Memory B cell (primary cell): ENCODE data around the gene IL25.

Experiments
- ATAC-seq: fragments of 150-1000 bp; cut with Tn5 transposase; 2 replicates; pipeline ENCODE4 v1.10.0; 2021; ENCODE audit warnings: low read depth, mild to moderate bottlenecking, moderate library complexity
- DNase-seq, 2 donors: peaks; one replicate each; pipeline ENCODE4 v3.0.0; 2022; ENCODE audit warnings: low spot score in 2 of 2
- H3K27ac Mint-ChIP-seq: one replicate; pipeline ENCODE4 v1.8.0; 2022; ENCODE audit warnings: mild to moderate bottlenecking, moderate library complexity, mixed read lengths
- H3K27me3 Mint-ChIP-seq: one replicate; pipeline ENCODE4 v1.8.0; 2022; ENCODE audit warnings: mixed read lengths
- H3K36me3 Mint-ChIP-seq: one replicate; pipeline ENCODE4 v1.8.0; 2022; ENCODE audit warnings: mild to moderate bottlenecking, mixed read lengths
- H3K4me1 Mint-ChIP-seq: one replicate; pipeline ENCODE4 v1.8.0; 2022; ENCODE audit warnings: mixed read lengths
- H3K4me3 Mint-ChIP-seq: one replicate; pipeline ENCODE4 v1.8.0; 2022; ENCODE audit warnings: mild to moderate bottlenecking, moderate library complexity, mixed read lengths
- H3K9me3 Mint-ChIP-seq: one replicate; pipeline ENCODE4 v1.8.0; 2022; ENCODE audit warnings: mixed read lengths

The IL25 gene

GRCh38 chr14:23347406-23348296 is 25.0 kb upstream of the IL25 start:
- Mint-ChIP-seq H3K27ac (no peak overlapping the region), H3K9me3 (no peaks in the 10 kb centered on the region), H3K4me1 (peaks cover 3% of the 10 kb centered on the region), H3K4me3 (no peak overlapping the region), H3K27me3 (peaks cover 22% of the 10 kb centered on the region), H3K36me3 (peaks cover 3% of the 10 kb centered on the region)
- DNase-seq (no peak), ATAC-seq (no peak)

GRCh38 chr14:23348297-23348655 is 24.3 kb upstream of the IL25 start:
- H3K27me3 Mint-ChIP-seq, result peaks cover 26% of the 10 kb centered on the region
- H3K4me3 Mint-ChIP-seq, result no peak overlapping the region
- no peak overlapping the region for H3K27ac Mint-ChIP-seq
- no peaks in the 10 kb centered on the region for H3K9me3 Mint-ChIP-seq
- peaks cover 7% of the 10 kb centered on the region for H3K4me1 Mint-ChIP-seq
- peaks cover 3% of the 10 kb centered on the region for H3K36me3 Mint-ChIP-seq
- ATAC-seq, result no peak
- no peak for DNase-seq

- H3K9me3 Mint-ChIP-seq, result no peaks in the 10 kb centered on the region
- H3K36me3 Mint-ChIP-seq, result peaks cover 3% of the 10 kb centered on the region
- DNase-seq (no peak), ATAC-seq (no peak)
- H3K27ac Mint-ChIP-seq, result no peak overlapping the region
- H3K4me3 Mint-ChIP-seq, result no peak overlapping the region
- H3K4me1 Mint-ChIP-seq, result peaks cover 7% of the 10 kb centered on the region
- peaks cover 36% of the 10 kb centered on the region for H3K27me3 Mint-ChIP-seq
Measured at GRCh38 chr14:23349156-23349845, 23.3 kb upstream of the IL25 start.

GRCh38 chr14:23351681-23352505 is 20.7 kb upstream of the IL25 start:
- no peak for DNase-seq
- Mint-ChIP-seq H3K36me3 (peaks cover 3% of the 10 kb centered on the region), H3K9me3 (no peaks in the 10 kb centered on the region), H3K4me3 (peak overlapping the region; percentile 44), H3K27me3 (peaks cover 44% of the 10 kb centered on the region), H3K4me1 (peaks cover 7% of the 10 kb centered on the region), H3K27ac (no peak overlapping the region)
- ATAC-seq, result peak; percentile 11

- peak; percentile 86 for ATAC-seq
- H3K4me1 Mint-ChIP-seq, result peaks cover 7% of the 10 kb centered on the region
- peaks cover 44% of the 10 kb centered on the region for H3K27me3 Mint-ChIP-seq
- peaks cover 3% of the 10 kb centered on the region for H3K36me3 Mint-ChIP-seq
- H3K4me3 Mint-ChIP-seq, result peak within 1 kb of the TSS; percentile 67
- no peaks in the 10 kb centered on the region for H3K9me3 Mint-ChIP-seq
- peak in 1 of 2 donors; percentile 30 for DNase-seq
- H3K27ac Mint-ChIP-seq, result no peak within 1 kb of the TSS
Measured at GRCh38 chr14:23352506-23353432, 19.8 kb upstream of the IL25 start, which contains the start of gene SLC22A17. TSS of gene SLC22A17 (minus strand) at chr14:23352887.

GRCh38 chr14:23353433-23353780 is 19.2 kb upstream of the IL25 start:
- no peak overlapping the region for H3K27ac Mint-ChIP-seq
- no peaks in the 10 kb centered on the region for H3K9me3 Mint-ChIP-seq
- DNase-seq (no peak), ATAC-seq (no peak)
- H3K4me3 Mint-ChIP-seq, result peak overlapping the region; percentile 67
- H3K27me3 Mint-ChIP-seq, result peaks cover 44% of the 10 kb centered on the region
- peaks cover 3% of the 10 kb centered on the region for H3K36me3 Mint-ChIP-seq
- H3K4me1 Mint-ChIP-seq, result peaks cover 7% of the 10 kb centered on the region

GRCh38 chr14:23354990-23355389 is 17.6 kb upstream of the IL25 start:
- H3K27ac Mint-ChIP-seq, result no peak overlapping the region
- ATAC-seq (no peak), DNase-seq (no peak)
- no peaks in the 10 kb centered on the region for H3K9me3 Mint-ChIP-seq
- peaks cover 42% of the 10 kb centered on the region for H3K27me3 Mint-ChIP-seq
- H3K4me1 Mint-ChIP-seq, result peaks cover 7% of the 10 kb centered on the region
- no peak overlapping the region for H3K4me3 Mint-ChIP-seq
- peaks cover 3% of the 10 kb centered on the region for H3K36me3 Mint-ChIP-seq

GRCh38 chr14:23355871-23356435 is 16.7 kb upstream of the IL25 start:
- H3K36me3 Mint-ChIP-seq, result no peaks in the 10 kb centered on the region
- no peak for DNase-seq
- H3K27me3 Mint-ChIP-seq, result peaks cover 36% of the 10 kb centered on the region
- ATAC-seq, result no peak
- no peaks in the 10 kb centered on the region for H3K9me3 Mint-ChIP-seq
- H3K4me1 Mint-ChIP-seq, result peaks cover 7% of the 10 kb centered on the region
- H3K27ac Mint-ChIP-seq, result no peak overlapping the region
- no peak overlapping the region for H3K4me3 Mint-ChIP-seq

- Mint-ChIP-seq H3K36me3 (no peaks in the 10 kb centered on the region), H3K27me3 (peaks cover 33% of the 10 kb centered on the region), H3K4me3 (no peak overlapping the region), H3K27ac (no peak overlapping the region), H3K4me1 (peaks cover 4% of the 10 kb centered on the region), H3K9me3 (no peaks in the 10 kb centered on the region)
- ATAC-seq (no peak), DNase-seq (no peak)
Measured at GRCh38 chr14:23356662-23357061, 15.9 kb upstream of the IL25 start.

- Mint-ChIP-seq H3K4me3 (no peak overlapping the region), H3K36me3 (no peaks in the 10 kb centered on the region), H3K27me3 (peaks cover 33% of the 10 kb centered on the region), H3K9me3 (no peaks in the 10 kb centered on the region), H3K27ac (no peak overlapping the region), H3K4me1 (peaks cover 4% of the 10 kb centered on the region)
- ATAC-seq (no peak), DNase-seq (no peak)
Measured at GRCh38 chr14:23357261-23357660, 15.3 kb upstream of the IL25 start.

GRCh38 chr14:23358042-23358441 is 14.6 kb upstream of the IL25 start:
- Mint-ChIP-seq H3K27me3 (peaks cover 31% of the 10 kb centered on the region), H3K9me3 (no peaks in the 10 kb centered on the region), H3K36me3 (no peaks in the 10 kb centered on the region), H3K4me3 (no peak overlapping the region), H3K4me1 (peaks cover under 1% of the 10 kb centered on the region), H3K27ac (no peak overlapping the region)
- ATAC-seq, result no peak
- no peak for DNase-seq

GRCh38 chr14:23358553-23359166 is 13.9 kb upstream of the IL25 start:
- no peak overlapping the region for H3K4me3 Mint-ChIP-seq
- H3K27me3 Mint-ChIP-seq, result peaks cover 24% of the 10 kb centered on the region
- H3K4me1 Mint-ChIP-seq, result no peaks in the 10 kb centered on the region
- H3K9me3 Mint-ChIP-seq, result no peaks in the 10 kb centered on the region
- DNase-seq (no peak), ATAC-seq (no peak)
- no peaks in the 10 kb centered on the region for H3K36me3 Mint-ChIP-seq
- H3K27ac Mint-ChIP-seq, result no peak overlapping the region
